ENCODE data around the gene KLHL35.

The KLHL35 gene

GRCh38 chr11:75479597-75480145, 46.7 kb upstream of the KLHL35 start:
- Histone ChIP-seq H3K27ac (ENCODE audit: poor library complexity, severe bottlenecking) (no peak overlapping the region), H3K36me3 (ENCODE audit: low read depth) (no peaks in the 10 kb centered on the region), H3K4me1 (ENCODE audit: insufficient read depth, poor library complexity, severe bottlenecking) (no peaks in the 10 kb centered on the region), H3K27me3 (ENCODE audit: insufficient read depth, poor library complexity, severe bottlenecking) (no peaks in the 10 kb centered on the region), H3K9me3 (ENCODE audit: severe bottlenecking) (no peaks in the 10 kb centered on the region), H3K4me3 (ENCODE audit: severe bottlenecking) (no peak overlapping the region)
- DNase-seq (ENCODE audit: low spot score) (no peak), ATAC-seq (ENCODE audit: low read depth) (no peak)
- no peak for TF ChIP-seq CTCF (IDR thresholded peaks at IDR 0.05; ENCODE audit: poor library complexity, severe bottlenecking)

DNA sequence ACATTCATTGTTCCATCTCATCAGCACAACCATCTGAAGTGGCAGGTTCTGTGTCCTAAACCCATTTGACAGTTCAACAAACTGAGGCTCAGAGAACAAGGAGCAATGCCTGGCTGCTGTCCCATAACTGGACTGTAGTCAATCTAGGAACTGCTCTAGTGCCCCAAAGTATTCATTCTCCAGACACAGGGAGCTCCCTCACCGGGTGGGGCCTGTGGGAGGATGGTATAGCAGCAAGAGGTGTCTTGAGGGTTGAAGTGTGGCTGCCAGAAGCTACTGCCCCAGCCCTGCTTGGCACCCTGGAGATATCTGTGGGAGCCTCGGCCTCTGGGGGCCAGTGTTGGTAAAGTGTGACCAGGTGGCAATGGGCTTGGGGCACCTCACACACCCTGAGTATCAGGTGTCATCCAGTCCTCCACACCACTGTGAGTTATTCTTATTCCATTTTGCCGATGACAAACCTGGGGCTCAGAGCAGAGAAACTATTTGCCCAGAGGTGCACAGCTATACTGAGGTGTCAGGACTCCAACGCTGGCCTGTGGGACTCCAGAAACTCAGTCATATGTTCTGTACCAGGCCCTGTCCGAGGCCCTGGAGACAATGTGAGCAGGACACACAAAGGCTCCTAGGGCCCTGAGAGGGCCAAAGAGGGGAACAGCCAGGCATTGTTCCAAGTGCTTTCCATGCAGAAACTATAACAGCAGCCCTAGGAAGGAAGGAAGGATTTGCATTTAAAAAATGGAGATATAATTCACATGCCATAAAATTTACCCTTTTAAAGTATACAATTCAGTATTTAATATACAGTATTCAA, 46.0 kb upstream of the KLHL35 start:
- no peaks in the 10 kb centered on the region for H3K27me3 ChIP-seq (ENCODE audit: insufficient read depth, poor library complexity, severe bottlenecking)
- ATAC-seq (ENCODE audit: low read depth) = no peak
- DNase-seq (ENCODE audit: low spot score) = no peak
- no peak for TF ChIP-seq CTCF (IDR thresholded peaks at IDR 0.05; ENCODE audit: poor library complexity, severe bottlenecking)
- H3K9me3 ChIP-seq (ENCODE audit: severe bottlenecking) = no peaks in the 10 kb centered on the region
- no peaks in the 10 kb centered on the region for H3K4me1 ChIP-seq (ENCODE audit: insufficient read depth, poor library complexity, severe bottlenecking)
- H3K36me3 ChIP-seq (ENCODE audit: low read depth) = no peaks in the 10 kb centered on the region
- H3K27ac ChIP-seq (ENCODE audit: poor library complexity, severe bottlenecking) = no peak overlapping the region
- no peak overlapping the region for H3K4me3 ChIP-seq (ENCODE audit: severe bottlenecking)

- Histone ChIP-seq H3K27me3 (ENCODE audit: insufficient read depth, poor library complexity, severe bottlenecking) (no peaks in the 10 kb centered on the region), H3K36me3 (ENCODE audit: low read depth) (no peaks in the 10 kb centered on the region), H3K4me1 (ENCODE audit: insufficient read depth, poor library complexity, severe bottlenecking) (no peaks in the 10 kb centered on the region), H3K27ac (ENCODE audit: poor library complexity, severe bottlenecking) (no peak overlapping the region), H3K4me3 (ENCODE audit: severe bottlenecking) (no peak overlapping the region), H3K9me3 (ENCODE audit: severe bottlenecking) (no peaks in the 10 kb centered on the region)
- no peak for TF ChIP-seq CTCF (IDR thresholded peaks at IDR 0.05; ENCODE audit: poor library complexity, severe bottlenecking)
- no peak for DNase-seq (ENCODE audit: low spot score)
- no peak for ATAC-seq (ENCODE audit: low read depth)
Observed at GRCh38 chr11:75477614-75477935, 44.6 kb upstream of the KLHL35 start.

- H3K27ac ChIP-seq (ENCODE audit: poor library complexity, severe bottlenecking) = no peak overlapping the region
- no peaks in the 10 kb centered on the region for H3K36me3 ChIP-seq (ENCODE audit: low read depth)
- no peaks in the 10 kb centered on the region for H3K9me3 ChIP-seq (ENCODE audit: severe bottlenecking)
- TF ChIP-seq CTCF (IDR thresholded peaks at IDR 0.05; ENCODE audit: poor library complexity, severe bottlenecking) = no peak
- ATAC-seq (ENCODE audit: low read depth) (no peak), DNase-seq (ENCODE audit: low spot score) (no peak)
- H3K4me3 ChIP-seq (ENCODE audit: severe bottlenecking) = no peak overlapping the region
- no peaks in the 10 kb centered on the region for H3K4me1 ChIP-seq (ENCODE audit: insufficient read depth, poor library complexity, severe bottlenecking)
- no peaks in the 10 kb centered on the region for H3K27me3 ChIP-seq (ENCODE audit: insufficient read depth, poor library complexity, severe bottlenecking)
Observed at GRCh38 chr11:75476739-75477613, 44.0 kb upstream of the KLHL35 start.
